ENCODE data around the gene NEO1. TPM values are rescaled to one million over a fixed set of nuclear protein-coding genes. Genes with fewer than 3 reads are reported as not detected.

NEO1 gene
- total and polyA plus RNA-seq, 9 of the 15 experiments (the other 6 are each of a cell fraction or from before 2014, with no cell fraction given): 0.08 to 1.7 (median 0.48) TPM

DNA sequence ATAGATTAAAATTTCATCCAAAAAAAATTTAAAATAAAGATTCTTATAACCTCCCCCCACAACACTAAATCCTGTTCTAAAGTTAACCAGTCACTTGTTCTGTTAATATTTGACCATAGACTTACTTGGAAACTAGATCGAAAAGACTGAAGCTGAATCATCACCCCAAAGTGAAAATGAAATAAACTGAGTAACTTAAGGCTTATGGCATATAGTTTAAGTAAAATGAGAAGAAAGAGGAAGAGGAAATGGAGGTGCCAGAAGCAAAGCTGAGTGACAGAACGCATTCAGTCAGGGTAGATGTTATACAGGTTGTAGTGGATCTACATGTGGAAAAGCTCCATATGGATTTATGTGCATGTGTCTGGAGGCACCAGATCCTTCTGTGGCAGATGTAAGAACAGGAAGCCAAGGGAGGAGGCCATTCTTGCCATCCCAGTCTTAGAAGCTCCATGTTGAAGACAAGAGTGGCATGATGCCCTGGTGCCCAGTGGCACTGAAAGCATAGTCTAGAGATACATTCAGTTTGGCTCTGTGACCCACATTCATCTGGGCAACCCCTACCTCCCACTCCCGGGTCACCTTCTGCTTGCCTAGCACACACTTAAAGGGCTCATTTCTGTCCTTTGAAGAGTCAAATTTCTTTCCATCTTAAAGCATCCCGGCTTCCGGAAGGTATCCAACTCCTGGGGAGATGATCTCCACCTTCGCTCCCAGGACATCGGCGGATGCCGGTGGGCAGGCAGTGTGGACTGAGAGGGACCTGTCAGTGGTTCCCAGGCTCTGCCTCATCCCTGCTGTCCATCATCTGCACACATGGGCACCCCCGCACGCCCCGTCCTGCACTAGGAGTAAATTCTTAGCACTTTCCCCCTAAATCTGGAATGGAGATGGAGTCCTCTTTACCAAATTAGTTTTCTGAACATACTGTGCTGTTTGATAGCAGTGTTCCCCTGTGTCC lies 90.8 kb downstream of the NEO1 start (continued):
- TF ChIP-seq, protein P1, sequence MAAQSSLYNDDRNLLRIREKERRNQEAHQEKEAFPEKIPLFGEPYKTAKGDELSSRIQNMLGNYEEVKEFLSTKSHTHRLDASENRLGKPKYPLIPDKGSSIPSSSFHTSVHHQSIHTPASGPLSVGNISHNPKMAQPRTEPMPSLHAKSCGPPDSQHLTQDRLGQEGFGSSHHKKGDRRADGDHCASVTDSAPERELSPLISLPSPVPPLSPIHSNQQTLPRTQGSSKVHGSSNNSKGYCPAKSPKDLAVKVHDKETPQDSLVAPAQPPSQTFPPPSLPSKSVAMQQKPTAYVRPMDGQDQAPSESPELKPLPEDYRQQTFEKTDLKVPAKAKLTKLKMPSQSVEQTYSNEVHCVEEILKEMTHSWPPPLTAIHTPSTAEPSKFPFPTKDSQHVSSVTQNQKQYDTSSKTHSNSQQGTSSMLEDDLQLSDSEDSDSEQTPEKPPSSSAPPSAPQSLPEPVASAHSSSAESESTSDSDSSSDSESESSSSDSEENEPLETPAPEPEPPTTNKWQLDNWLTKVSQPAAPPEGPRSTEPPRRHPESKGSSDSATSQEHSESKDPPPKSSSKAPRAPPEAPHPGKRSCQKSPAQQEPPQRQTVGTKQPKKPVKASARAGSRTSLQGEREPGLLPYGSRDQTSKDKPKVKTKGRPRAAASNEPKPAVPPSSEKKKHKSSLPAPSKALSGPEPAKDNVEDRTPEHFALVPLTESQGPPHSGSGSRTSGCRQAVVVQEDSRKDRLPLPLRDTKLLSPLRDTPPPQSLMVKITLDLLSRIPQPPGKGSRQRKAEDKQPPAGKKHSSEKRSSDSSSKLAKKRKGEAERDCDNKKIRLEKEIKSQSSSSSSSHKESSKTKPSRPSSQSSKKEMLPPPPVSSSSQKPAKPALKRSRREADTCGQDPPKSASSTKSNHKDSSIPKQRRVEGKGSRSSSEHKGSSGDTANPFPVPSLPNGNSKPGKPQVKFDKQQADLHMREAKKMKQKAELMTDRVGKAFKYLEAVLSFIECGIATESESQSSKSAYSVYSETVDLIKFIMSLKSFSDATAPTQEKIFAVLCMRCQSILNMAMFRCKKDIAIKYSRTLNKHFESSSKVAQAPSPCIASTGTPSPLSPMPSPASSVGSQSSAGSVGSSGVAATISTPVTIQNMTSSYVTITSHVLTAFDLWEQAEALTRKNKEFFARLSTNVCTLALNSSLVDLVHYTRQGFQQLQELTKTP (IDR thresholded peaks at IDR 0.05; ENCODE audit: low read depth in 1 of 2, partially characterized antibody in 2 of 2): no peak
- TF ChIP-seq, protein P2, sequence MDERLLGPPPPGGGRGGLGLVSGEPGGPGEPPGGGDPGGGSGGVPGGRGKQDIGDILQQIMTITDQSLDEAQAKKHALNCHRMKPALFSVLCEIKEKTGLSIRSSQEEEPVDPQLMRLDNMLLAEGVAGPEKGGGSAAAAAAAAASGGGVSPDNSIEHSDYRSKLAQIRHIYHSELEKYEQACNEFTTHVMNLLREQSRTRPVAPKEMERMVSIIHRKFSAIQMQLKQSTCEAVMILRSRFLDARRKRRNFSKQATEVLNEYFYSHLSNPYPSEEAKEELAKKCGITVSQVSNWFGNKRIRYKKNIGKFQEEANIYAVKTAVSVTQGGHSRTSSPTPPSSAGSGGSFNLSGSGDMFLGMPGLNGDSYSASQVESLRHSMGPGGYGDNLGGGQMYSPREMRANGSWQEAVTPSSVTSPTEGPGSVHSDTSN (CRISPR knock-in tag; IDR thresholded peaks at IDR 0.05; ENCODE audit: low read depth): no peak
- TF ChIP-seq, protein P2 (tag; conservative IDR thresholded peaks at IDR 0.05; ENCODE audit: low read depth): no peak
